Fibroblast of upper back skin (primary cell): Measurements from ENCODE around the gene TMEM143.
"Not testable (repeated sequence)": the region's sequence is repeated elsewhere in the genome, so short reads cannot be mapped to it uniquely, and the experiment has no call there.

Experiments used
- DNase-seq: peaks from one replicate; pipeline ENCODE4 v3.0.0-alpha.2; 2013

Gene TMEM143

DNA sequence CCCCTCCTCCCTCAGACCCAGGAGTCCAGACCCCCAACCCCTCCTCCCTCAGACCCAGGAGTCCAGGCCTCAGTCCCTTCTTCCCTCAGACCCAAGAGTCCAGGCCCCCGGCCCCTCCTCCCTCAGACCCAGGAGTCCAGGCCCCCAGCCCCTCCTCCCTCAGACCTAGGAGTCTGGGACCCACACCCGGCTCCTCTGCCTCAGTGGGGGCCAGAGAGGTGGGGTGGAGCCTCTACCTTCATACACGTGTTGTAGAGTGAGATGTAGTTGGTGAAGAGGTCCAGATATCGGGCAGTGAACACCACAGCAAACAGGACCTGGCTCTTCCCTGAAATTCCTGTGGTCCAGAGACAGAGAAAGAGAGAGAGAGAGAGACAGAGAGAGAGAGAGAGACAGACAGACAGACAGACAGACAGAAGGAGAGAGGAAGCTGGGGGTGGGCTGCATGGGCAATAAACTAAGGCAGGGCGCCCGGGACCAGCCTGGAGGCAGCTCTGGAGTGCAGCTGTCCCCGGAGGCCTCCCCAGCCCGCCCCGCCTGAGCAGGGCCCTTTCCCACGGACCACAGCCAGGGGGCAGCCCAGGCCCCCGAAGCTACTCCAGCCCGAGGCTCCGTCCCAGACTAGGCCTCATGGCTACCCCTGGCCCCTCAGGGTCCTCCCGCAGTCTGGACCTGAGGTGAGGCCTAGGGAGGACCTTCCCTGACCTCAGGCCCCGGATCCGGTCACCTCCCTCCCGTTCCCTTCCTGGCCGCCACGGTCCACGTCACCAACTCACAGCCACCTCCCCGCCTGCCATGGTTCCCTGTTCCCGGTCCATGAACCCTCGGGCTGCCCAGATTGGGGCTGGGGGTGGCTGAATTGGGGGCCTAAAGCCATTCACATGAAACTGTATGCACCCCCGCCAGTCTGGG is 26.7 kb upstream of the TMEM143 start:
- DNase-seq: peak; percentile 48

DNA sequence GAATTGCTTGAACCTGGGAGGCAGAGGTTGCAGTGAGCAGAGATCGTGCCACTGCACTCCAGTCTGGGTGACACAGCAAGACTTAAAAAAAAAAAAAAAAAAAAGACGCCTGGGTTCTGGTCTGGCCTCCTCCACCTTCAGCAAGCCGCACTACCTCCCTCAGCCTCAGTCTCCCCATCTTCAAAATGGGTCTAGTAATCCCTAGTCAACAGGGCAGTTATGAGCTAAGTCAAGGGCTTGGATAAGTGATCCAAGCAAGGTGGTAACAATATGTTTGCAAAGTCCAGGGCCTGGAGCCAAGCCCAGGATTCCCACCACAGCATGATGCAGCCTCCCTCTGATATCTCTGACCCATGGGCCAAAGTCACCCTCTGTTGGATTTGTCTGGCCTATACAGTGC is 23.2 kb upstream of the TMEM143 start:
- DNase-seq: no peak

DNA sequence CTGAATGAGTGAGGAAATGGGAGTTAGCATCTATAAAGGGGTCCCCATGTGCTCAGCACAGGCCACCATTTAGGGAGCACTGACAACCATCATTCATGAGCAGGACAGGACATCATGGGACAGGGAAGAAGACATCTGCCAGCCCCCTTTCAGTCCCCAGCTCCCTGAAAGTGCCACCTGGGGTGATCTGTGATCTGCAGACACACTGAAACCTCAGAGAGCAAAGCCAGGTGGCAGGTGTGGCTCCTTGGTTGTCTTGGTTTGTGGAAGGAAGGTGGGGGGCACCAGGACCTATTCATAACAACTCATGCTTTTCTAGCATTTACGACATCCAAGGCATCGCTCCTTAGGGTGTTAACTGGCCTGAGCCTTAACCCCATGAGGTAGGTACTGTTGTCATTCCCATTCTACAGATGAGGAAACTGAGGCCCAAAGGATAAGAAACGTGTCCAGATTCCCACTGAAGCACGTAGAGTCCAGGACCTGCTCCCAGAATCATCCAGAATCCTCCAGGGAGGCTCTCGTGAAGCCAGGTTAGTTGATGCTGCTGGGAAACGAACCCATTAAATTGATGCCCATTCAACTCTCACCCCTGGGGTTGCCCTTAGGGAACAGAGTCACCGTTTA is 21.8 kb upstream of the TMEM143 start:
- DNase-seq: no peak

DNA sequence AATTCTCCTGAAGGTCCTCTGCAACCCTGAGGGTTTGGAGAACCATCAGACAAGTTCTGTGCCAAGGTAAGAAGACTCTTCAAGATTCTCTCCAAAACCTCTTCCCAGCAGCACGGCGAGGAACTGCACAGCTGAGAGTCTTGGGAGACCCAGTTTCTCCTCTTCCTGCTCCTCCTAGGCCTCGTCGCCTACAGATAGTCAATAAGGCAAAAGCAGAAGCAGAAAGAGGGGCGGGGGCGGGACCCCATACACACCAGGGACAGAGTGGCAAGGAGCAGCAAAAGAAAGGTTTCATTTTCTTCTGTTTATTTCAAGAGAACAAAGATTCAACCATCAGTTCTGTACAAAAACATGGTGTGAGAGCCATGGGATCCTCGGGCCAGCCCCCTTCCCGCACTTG is 18.5 kb upstream of the TMEM143 start:
- no peak for DNase-seq

DNA sequence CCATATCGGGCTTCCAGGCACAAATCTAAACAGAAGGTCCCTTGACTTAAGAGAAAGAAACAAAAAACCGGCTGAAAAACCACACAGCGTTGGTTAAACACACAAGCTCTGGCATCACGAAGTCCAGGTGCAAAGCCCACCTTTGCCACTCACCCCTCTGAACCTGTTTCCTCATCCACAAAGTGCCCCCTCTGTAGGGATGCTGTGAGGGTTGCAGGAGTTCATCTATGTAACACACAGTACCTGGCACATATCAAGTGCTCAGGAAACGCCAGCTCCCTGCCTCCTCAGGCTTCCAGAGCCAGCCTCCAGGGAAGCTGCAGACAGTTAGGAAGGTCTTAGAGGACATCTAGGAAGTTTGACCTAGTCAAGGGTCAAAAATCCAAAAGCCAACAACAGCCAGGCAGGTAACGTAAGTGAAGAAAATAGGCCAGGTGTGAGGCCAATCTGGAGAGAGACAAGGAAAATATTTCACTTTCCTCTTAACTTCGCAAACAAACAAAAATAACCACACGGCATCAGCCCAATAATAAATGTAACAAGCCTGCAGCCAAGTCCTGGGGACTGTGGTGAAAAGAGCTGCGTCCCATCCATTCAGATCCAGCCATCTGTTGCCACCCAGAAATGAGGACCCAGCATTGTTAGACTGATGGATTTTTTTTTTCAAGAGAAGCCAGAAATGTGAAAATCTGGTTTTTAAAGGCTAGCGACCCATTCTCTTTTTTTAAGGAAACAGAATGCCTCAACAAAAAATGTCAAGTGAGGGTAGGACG is 17.6 kb upstream of the TMEM143 start:
- DNase-seq: no peak

DNA sequence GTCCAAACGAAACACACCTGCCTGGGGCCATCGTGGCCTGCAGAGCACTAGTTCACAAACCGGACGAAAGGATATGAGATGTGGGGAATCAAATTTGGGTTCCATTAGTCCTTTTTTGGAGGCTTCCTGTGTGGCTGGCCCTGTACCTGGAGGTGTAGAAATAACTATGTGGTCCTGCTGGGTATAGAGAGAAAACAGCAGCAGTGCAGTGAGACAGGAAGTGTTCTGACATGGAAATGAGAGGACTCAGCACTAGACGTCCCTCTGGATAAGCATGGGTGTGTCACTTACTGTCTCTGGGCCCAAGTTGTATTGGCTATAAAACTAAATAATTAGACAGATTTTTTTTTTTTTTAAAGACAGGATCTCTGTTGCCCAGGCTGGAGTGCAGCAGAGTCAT is 15.3 kb upstream of the TMEM143 start:
- no peak for DNase-seq

DNA sequence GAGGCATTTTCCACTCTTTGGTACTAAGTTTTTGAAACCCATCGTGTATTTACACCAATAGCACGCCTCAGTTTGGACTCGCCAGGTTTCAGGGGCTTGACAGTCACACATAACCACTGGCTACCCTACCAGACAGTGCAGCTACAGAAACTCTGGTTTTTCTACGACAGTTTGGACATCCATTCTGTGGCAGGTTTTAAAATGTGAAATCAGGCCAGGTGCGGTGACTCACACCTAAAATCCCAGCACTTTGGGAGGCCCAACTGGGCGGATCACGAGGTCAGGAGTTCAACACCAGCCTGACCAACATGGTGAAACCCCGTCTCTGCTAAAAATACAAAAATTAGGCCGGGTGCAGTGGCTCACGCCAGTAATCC is 14.4 kb upstream of the TMEM143 start:
- no peak for DNase-seq

DNA sequence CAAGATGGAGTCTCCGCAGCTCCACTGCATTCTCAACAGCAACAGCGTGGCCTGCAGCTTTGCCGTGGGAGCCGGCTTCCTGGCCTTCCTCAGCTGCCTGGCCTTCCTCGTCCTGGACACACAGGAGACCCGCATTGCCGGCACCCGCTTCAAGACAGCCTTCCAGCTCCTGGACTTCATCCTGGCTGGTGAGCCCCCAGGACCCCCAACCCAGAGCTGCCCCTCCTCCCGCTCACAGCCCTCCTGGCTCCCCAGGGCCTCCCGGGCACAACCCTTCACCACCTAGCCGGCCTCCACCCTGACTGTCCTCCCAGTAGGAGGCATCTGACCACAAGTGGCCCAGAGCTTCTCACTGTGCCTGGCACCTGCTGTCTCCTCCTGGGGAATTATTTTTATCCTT is 9.8 kb upstream of the TMEM143 start:
- DNase-seq: no peak

DNA sequence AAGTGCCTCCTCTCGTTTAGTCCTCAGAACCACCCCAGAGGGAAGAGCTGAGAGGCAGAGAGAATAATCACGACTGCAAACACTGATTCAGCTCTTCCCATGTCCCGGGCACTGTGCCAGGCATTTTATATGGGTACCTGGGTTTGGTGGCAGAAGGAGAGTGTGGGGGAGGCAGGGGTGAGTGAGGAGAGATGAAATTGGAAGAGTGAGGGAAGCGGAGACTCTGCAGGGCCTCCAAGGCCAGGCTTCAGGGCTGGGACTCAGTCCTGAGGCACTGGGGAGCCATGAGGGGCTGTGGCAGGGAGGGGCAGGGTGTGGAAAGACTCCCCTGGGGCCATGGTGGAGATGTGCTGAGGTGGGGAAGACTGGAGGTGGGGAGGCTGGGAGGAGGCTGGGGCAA is 9.2 kb upstream of the TMEM143 start:
- DNase-seq: no peak

DNA sequence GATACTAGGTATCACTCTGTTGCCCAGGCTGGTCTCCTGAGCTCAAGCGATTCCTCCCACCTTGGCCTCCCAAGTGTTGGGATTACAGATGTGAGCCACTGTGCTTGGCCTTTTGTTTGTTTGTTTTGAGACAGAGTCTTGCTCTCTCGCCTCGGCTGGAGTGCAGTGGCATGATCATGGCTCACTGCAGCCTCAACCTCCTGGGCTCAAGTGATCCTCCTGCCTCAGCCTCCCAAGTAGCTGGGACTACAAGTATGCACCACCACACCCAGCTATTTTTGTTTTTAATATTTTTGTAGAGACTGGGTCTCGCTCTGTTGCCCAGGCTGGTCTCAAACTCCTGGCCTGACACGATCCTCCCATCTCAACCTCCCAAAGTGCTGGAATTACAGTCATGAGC is 8.0 kb upstream of the TMEM143 start:
- DNase-seq: not testable (repeated sequence)

DNA sequence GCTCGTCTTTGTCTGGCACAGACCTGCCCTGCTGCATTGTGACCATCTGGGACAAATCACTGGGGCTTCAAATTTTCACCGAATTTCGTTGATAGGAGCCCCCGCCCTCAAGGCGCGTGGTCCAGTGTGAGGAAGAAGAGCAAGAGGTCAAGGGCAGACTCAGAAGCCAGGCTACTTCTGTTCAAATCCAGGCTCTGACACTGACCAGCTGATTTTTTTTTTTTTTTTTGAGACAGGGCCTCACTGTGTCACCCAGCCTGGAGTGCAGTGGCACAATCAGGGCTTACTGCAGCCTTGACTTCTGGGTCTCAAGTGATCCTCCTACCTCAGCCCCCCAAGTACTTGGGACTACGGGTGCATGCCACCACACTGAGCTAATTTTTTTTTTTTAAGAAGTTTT is 7.6 kb upstream of the TMEM143 start:
- no peak for DNase-seq

DNA sequence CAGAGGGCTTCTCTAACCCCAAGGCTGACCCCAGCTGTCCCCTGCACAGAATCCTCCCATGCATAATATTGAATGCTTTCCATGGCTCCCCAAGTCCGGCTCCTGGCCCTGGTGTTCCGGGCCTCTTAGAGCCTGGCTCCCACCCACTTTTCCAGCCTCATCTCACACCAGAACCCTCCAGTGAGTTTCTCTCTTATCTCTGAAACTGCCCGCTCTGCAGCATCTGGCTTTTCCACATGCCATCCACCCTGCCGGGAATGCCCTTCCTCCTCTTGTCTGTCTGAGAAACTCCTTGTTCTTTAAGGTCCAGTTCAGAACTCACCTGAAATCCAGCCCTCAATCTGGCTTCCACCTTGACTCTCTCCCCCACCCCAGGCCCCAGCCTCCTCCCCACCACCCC is 7.2 kb upstream of the TMEM143 start:
- no peak for DNase-seq

DNA sequence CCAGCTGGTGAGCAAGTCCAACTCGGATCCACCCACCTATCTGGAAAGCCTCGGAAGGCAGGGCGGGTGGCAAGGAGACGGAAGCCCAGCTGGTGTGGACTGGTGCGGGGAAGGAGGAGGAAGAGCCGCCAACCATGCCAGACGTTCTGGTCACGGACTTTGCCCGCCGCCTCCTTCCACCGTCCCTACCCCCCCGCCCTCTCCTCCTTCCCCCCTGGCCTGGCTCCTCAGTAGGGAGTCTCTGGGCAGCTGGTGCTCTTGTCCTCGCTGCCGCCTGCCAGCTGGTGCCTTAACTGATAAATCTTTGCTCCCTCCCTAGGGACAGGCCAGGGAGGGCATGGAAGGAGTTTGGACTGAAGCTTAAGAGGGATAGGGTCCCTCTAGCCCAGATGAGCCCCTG is 5.2 kb upstream of the TMEM143 start:
- DNase-seq: no peak

DNA sequence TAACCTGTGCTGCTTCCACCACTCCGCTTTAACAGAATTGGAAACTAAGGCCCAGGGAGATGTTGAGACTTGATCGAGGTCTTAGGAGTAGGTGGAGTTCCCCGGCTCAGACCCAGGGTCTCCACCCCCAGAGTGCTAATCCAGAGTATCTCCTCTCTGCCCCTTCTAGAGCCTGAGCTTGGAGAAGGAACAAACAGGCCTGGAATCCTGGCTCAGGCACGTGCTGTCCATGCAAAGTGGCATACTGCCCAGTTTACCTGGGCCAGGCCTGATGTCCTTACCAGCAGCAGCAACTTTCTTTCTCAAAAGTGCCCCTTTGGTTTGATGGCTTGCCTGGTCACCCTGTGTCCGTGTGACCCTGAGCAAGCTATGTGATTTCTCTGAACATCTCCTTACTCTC is 4.1 kb upstream of the TMEM143 start:
- DNase-seq: no peak

DNA sequence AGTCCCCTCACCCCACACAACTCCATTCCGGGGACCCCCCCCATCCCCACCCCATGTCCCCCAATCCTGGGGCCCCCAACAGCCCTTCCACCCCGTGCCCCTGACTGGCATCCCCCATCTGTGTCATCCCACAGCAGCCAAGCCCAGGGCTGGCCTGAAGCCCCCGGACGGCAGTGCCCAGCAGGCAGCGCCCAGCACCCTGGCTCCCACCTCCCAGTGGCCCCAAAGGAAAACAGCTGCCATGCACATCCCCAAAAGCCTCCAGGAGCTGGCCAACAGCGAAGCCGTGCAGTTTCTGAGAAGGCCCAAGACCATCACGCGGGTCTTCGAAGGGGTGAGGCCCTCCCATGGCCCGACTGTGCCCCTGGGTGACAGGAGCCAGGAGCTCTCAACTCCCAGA is 1.9 kb upstream of the TMEM143 start:
- no peak for DNase-seq

DNA sequence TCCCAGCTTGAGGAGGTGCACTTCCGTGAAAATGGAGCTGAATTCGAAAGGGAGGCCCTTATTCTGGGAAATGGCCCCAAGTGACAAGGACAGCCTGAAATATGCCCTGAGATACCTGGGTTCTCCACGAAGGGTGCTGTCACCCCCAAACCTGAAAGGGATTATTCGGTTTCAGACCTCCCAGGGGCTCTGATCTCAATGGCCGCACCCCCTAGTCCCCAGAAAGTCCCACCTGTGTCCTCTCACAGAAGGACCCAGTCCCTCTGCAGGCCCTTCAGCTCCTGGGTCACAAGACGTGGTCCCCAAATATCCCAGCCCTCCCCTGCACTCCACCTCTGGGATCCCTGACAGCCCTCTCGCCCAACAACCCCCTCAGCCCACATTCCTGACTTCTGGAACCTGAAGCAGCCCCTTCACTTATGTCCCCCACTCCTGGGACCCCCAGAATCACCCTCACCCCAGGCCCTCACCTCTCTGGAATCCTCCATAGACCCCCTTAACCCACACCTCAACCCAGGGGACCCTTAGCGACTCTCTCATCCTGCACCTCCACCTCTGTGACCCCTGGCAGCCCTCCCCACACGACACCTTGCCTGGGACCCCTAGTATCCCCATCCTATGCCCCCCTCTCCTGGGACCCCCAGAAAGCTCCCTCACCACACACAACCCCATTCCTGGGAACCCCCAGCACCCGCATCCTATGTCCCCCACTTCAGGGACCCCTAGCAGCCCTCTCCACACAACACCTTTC is 1.0 kb upstream of the TMEM143 start:
- no peak for DNase-seq

DNA sequence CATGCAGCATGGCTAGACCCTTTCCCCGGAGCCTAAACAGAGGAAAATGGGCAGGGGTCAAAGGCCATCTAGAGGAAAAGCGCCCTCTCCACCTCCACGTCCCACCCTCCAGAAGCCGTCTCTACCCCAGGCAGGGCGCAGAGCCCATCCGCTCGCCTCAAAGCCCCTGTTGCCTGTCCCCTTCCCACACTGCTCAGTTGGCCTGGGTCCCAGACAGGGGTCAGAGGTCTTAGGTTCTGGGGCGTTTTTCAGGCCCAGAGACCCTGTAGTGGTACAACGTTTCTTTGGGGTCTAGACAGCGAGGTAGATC is 285 bp downstream of the TMEM143 start:
- no peak for DNase-seq

DNA sequence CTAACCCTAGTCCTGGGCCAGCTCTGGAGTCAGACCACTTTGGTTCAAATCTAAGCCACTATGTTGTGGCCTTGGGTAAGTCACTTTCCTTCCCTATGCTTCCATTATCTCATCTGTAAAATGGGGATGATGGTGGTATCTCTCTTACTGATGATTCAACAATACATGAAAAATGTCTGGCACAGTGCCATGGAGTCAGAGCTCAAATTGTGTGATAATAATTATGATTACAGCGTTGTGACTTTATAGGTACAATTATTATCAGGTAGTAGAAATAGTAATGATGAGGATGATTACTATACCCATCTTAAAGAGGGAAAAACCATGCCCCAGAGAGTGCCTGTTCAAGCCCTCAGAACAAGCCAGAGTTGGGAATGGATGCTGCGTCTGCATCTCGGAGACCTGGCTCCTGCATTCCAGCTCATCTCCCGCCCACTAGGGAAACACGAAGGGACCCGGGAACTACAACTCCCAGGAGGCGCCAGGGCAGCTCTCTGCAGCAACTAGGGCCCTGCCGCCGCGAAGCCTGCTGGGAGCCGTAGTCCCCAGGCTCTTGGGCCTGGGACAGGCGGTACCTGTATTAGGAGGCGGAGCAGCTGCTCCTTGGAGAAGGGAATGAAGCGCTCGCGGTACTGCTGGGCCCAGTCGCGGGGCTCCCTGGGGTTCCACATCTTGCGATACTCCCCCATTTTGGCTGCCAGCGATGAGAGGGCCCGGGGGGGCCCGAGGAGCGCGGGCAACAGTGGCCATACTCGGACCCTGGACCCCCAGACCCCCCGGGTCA is 832 bp downstream of the TMEM143 start:
- peak; percentile 95 for DNase-seq

DNA sequence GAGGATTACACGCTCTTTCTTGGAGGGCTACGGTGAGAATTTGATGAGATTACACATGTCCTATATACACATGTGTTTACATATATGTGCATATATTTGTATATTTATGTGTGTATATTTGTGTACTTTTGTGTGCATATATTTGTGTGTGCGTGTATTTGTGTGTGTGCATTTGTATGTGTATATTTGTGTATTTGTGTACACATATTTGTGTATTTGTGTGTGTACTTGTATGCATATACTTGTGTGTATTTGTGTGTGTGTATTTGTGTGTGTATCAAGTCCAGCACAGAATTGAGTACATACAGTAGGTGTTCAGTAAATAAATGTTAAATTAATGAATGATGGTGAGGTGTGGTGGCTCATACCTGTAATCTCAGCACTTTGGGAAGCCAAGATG is 1.8 kb downstream of the TMEM143 start:
- DNase-seq: no peak

DNA sequence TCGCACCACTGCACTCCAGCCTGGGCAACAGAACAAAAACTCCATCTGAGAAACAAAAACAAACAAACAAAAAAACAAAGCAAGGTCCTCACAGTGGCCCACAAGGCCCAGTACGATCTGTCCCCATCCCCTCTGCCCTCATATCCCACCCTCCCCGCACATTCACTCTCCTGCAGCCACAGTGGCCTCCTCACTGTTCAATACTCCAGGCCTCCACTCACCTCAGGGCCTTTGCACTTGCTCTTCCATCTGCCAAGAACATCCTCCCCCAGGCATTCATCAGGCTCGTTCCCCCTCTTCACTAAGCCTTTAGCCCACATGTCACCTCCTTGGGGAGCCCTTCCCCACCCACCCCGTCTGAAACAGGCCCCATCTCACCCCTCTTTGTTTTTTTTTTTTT is 4.6 kb downstream of the TMEM143 start:
- DNase-seq: no peak

DNA sequence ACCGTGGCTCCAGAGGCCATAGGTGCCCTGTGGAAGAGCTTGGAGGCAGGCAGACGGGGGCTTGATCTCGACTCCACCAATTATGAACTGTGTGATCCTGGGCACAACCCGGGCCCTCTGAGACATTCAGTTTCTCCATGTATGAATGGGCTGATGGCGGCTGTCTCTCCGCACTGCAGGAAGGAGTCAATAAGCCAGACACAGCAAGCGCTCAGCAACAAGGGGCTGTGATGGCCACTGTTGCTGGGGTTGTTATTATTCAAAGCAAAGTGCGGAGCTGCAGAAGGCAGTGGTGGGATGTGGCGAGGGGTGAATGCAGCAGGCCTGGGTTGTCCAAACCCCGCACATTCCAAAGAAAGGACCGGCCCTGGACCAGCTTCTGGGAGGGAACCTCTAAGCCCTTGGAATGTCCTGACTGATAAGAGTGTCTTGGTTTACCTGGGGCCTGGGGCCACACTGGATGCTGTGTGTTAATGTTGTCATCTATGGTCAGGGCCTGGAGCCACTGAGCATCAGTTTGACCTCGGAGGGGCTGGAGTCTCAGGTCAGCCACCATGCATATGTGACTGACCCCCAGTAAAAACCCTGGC is 8.3 kb downstream of the TMEM143 start:
- no peak for DNase-seq

DNA sequence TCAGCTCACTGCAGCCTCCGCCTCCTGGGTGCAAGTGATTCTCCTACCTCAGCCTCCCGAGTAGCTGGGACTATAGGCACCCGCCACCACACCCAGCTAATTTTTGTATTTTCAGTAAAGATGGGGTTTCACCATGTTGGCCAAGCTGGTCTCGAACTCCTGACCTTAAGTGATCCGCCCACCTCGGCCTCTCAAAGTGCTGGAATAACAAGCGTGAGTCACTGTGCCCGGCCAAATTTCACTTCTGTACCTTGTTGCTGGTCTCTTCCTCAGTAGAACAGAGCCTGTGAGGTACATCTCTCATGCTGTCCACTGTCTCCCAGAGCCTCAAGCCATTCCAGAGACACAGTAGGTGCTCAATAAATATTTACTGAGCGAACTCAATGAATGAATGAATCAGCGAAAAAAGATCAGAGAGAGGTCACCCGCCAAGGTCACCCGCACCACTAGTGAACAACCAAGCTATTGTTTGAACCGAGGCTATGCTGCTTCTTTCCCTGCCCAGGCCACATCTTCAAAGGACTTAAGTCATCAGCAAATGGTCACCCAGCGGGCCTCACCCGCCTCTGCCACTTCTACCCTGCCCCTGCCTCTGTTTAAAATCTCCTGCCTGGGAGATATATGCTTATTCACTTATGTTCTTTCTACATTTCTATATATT is 9.3 kb downstream of the TMEM143 start:
- no peak for DNase-seq
